HL-60 (cell line): ENCODE measurements around the gene PEX13.

Experiments
- DNase-seq, 2 experiments: peaks; one replicate each; pipeline ENCODE4 v3.0.0-alpha.2; 2010 to 2020; ENCODE audit warnings: low read depth in 1 of 2, low spot score in 1 of 2
- H3K27ac ChIP-seq: fragments of 250-450 bp; sonication (Bioruptor Pico); replicated peaks from 2 replicates; pipeline ENCODE4 v1.5.1; 2020; ENCODE audit warnings: mild to moderate bottlenecking, moderate library complexity
- H3K27me3 ChIP-seq: fragments of 250-450 bp; sonication (Bioruptor Pico); 2 replicates; pipeline ENCODE4 v1.5.1; 2021; ENCODE audit warnings: mild to moderate bottlenecking, moderate library complexity; ENCODE audit not compliant: insufficient read depth, poor library complexity, severe bottlenecking
- H3K4me3 ChIP-seq: replicated peaks from 2 replicates; pipeline ENCODE4 v1.5.1; 2011; ENCODE audit warnings: mild to moderate bottlenecking, control low read depth, low read length; ENCODE audit not compliant: insufficient read depth
- GABPA ChIP-seq: IDR thresholded peaks from 2 replicates; pipeline ENCODE4 v1.6.1; 2012; ENCODE audit warnings: low read depth
- POLR2AphosphoS5 ChIP-seq: IDR thresholded peaks from 2 replicates; pipeline ENCODE4 v1.6.1; 2012; ENCODE audit warnings: low read depth
- REST ChIP-seq: IDR thresholded peaks from 2 replicates; pipeline ENCODE4 v1.6.1; 2012; ENCODE audit warnings: low read depth; ENCODE audit not compliant: insufficient replicate concordance
- SPI1 ChIP-seq: IDR thresholded peaks from 2 replicates; pipeline ENCODE4 v1.6.1; 2012; ENCODE audit warnings: low read depth, mild to moderate bottlenecking, borderline replicate concordance
- TF ChIP-seq, protein P1 (sequence below): IDR thresholded peaks from one replicate; pipeline ENCODE4 v1.5.1; 2011; ENCODE audit warnings: low read length, control low read depth, inconsistent platforms; ENCODE audit not compliant: insufficient read depth

Gene PEX13

GRCh38 chr2:61044636-61045035 is 27.1 kb downstream of the PEX13 start:
- TF ChIP-seq, protein P1, sequence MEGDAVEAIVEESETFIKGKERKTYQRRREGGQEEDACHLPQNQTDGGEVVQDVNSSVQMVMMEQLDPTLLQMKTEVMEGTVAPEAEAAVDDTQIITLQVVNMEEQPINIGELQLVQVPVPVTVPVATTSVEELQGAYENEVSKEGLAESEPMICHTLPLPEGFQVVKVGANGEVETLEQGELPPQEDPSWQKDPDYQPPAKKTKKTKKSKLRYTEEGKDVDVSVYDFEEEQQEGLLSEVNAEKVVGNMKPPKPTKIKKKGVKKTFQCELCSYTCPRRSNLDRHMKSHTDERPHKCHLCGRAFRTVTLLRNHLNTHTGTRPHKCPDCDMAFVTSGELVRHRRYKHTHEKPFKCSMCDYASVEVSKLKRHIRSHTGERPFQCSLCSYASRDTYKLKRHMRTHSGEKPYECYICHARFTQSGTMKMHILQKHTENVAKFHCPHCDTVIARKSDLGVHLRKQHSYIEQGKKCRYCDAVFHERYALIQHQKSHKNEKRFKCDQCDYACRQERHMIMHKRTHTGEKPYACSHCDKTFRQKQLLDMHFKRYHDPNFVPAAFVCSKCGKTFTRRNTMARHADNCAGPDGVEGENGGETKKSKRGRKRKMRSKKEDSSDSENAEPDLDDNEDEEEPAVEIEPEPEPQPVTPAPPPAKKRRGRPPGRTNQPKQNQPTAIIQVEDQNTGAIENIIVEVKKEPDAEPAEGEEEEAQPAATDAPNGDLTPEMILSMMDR = no peak
- TF ChIP-seq SPI1 (no peak), POLR2AphosphoS5 (no peak), REST (no peak), GABPA (no peak)
- Histone ChIP-seq H3K27ac (peak overlapping the region; percentile 6; the same call in 1 of the 2 replicates), H3K27me3 (no peaks in the 10 kb centered on the region), H3K4me3 (no peak overlapping the region)
- peak in 1 of 2 experiments; percentile 3 for DNase-seq

GRCh38 chr2:61045226-61045625 is 27.7 kb downstream of the PEX13 start:
- TF ChIP-seq REST (no peak), POLR2AphosphoS5 (no peak)
- no peak overlapping the region for H3K4me3 ChIP-seq
- DNase-seq = no peak
- H3K27me3 ChIP-seq = no peaks in the 10 kb centered on the region
- no peak overlapping the region for H3K27ac ChIP-seq

DNA sequence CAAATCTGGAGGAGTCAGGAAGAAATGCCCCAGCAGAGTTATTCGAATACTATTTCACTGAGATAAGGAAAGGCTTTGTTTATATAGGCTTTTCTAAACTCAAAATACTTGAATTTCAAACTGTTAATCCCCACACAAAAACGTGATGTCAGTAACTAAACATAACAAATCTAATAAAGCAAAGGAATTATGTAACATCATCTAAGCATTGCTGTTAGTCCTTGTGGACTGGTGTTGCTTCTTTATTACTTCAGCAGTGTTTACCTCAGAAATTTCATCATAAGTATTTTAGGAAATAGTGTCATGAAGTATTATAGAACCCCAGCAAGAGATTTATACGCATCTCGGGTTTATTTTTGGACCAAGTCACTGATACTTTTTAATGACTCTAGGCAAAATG is 28.5 kb downstream of the PEX13 start:
- DNase-seq = peak in 1 of 2 experiments; percentile 17
- Histone ChIP-seq H3K4me3 (no peak overlapping the region), H3K27ac (0 out of 2 replicates have a peak overlapping the region, but pooled peaks have one; percentile 17), H3K27me3 (no peaks in the 10 kb centered on the region)
- TF ChIP-seq, protein P1 = no peak
- TF ChIP-seq GABPA (no peak), SPI1 (no peak), POLR2AphosphoS5 (no peak), REST (no peak)

GRCh38 chr2:61055557-61055956 is 38.0 kb downstream of the PEX13 start:
- Histone ChIP-seq H3K4me3 (no peak overlapping the region), H3K27me3 (no peaks in the 10 kb centered on the region), H3K27ac (no peak overlapping the region)
- TF ChIP-seq, protein P1 = no peak
- TF ChIP-seq SPI1 = no peak
- TF ChIP-seq REST = no peak
- no peak for TF ChIP-seq POLR2AphosphoS5
- no peak for TF ChIP-seq GABPA
- no peak for DNase-seq
